Measurements from ENCODE around the gene MAMDC2.

The MAMDC2 gene

DNA sequence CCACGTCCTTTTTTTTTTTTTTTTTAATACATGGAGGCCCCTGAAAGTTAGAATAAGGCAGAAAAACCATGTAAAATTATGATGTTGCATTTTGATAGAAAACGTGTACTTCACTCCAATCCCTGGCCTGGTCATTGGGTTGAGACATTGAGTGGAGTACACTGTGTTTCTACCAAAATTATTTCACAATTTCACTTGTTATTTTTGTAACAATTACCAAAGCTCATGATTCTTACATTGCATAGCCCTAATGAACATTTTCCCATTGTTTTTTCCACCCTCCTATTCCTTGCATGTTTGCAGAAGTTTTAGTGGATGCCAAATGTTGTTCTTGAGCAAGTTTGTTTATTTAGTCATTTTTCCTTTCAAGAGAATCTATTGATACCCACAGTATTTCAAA lies 21.9 kb downstream of the MAMDC2 start:
- no peak for DNase-seq (ENCODE audit: low spot score)

DNA sequence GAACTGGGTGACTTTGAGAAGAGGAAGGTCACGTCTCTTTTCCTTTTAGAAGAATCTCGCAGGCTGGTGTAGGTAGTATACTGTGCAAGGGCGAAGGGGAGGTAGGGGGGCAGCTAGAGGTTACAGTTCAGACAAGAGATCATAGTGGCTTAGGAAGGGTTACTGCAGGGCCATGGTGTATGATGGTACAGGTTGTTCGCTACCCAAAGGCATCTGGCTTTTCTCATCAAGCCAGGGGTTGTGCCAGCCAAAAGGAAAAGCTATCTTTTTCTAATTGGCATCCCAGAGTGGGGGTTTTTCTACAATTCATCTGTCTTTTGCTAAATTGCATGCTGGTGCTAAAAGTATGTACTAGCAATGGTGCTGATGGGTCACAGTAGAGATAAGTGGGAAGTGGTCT lies 22.8 kb downstream of the MAMDC2 start:
- DNase-seq (ENCODE audit: low spot score): no peak

DNA sequence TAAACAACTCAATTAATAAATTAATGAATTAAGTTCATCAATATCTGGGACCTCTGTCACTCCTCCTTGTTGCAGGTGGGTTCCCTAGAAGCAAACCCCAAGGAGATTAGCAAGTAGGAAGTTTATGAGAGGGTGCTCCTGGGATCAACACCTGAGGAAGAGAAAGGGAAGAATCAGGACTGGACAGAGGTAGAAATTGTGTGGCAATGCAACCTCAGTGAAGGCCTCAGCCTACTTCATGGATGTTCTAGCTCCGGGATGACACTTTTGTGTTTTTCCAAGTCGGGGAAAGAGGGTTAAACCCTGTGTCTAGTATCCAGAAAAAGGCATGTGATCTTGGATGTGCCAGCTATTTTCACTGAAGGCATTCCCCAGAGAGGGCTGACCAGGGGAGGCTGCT lies 23.2 kb downstream of the MAMDC2 start:
- no peak for DNase-seq (ENCODE audit: low spot score)

DNA sequence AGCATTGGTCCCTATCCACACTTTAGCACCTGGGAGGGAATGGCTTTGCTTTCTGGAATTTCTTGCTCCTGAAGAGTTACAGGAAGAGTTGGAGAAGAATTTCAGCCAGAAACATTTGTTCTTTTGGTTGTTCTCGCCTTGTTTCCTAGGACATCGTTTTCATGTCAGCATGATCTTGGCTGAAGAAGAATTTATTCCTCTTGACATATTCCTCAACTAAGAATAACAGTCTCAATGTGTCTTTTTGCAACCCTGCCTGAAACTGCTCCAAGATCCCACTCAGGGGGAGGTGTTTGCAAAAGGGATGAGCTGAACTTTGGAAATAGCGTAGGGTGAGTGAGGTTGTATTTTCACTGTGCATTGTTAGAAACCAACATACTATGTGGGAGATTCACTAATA lies 26.1 kb downstream of the MAMDC2 start:
- no peak for DNase-seq (ENCODE audit: low spot score)

DNA sequence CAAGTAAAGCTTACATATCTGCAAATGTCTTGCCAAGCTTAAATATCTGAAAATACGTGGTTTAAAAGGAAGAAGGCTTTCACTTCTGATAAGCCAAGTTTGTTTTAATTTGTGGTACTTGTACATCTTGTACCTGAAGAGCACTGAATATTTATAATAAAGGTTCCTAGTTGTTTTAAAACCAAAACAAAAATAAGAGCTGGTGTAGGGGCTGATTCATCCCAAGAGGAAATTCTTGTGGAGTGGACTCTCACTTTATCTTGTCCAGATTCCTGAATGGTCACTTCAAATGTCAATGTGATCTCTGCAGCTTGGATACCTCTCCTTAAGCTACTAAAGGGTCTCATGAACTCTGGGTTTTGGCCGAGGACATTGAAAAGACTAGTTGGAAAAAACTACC lies 29.5 kb downstream of the MAMDC2 start:
- no peak for DNase-seq (ENCODE audit: low spot score)

DNA sequence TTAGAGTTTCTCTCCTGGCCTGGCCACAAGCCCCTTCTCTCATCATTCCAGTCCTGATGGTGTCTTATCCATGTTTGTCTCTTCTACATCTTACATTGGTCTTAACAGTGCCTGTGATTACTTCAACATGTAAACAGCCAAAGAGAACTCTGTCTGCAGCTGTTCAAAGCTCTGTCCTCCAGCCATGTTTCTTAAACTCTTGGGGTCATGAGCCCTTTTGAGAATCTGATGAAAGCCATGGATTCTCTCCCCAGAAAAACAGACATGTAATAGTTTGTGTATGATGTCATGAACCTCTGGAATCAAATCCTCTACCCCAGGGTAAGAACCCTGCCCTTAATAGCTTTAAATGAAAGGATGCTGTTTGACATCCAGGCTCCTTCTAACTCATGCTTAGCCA lies 30.1 kb downstream of the MAMDC2 start:
- no peak for DNase-seq (ENCODE audit: low spot score)

DNA sequence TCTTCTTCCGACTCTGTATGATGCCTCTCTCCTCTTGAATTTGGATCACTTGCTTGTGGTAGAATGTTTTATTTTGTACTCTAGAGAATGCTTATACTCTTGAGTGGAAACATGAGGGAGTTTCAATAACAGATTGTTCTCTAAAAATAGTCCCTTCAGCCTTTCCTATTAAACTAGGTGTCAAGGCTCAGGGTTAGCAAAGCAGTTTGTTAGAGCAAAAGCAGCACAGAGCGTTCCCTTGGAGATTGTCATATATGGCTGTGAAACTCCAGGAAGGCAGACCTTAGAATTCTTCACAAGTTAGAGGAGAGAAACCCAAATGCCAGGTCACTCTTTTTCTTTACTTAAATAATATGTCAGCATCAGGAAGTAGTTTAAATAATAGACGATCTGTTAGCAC lies 33.0 kb downstream of the MAMDC2 start:
- no peak for DNase-seq (ENCODE audit: low spot score)

DNA sequence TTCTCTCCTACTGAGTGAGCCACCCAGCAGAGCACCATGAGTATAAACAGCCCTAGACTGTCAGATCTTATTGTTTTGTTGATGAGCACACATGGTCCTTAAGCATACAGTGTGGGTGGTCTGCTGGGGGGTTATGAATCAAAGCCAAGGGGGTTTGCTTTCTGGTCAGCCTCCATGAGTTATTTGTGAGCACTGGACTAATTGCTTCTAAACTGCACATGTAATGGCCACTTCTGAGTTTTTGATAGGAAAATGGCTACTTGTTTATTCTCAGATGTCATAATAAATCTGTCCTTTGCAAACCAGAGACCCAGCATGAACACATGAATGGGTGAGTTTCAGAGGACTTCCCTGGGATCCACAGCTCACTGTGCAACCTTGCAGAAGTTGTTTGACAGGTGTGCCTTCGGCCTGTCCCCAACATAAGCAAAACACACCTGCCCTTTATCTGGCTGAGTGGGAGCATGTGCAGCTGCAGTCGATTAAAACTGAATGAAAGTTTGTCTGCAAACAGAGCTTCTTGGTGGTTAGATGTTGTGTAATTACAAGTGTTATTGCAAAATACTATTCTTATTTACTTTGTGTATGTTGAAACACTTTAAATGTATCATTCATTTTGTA lies 35.9 kb downstream of the MAMDC2 start:
- DNase-seq (ENCODE audit: low spot score): no peak

DNA sequence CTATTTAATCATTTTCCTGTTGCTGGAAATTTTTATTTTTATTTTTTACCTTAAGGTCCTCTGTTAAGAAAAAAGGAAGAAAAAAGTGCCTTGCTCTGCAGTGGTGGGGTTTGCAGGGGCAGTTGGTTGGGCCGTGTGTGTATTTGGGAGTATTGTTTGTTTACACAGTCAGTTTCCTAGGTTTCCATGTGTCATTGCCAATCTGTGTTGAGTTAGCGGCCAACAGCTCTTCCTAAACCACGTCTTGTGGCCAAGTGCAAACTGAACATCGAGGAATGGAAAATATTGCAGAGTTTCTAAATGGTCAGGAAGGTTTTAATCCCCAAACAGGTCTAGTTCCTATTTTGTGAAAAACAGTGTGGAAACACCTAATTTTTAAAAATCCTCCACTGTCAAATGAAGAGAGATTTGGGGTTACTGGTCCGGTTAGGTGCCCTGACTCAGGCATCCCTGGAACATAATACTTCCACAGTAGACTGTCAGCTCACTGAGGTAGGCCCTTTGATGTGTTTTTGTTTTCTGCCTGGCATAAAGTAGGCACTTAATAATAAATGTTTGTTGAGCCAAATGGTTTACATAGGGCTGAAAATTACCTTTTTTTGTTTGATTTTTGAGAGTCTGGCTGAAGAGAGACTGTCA lies 37.0 kb downstream of the MAMDC2 start:
- no peak for DNase-seq (ENCODE audit: low spot score)

DNA sequence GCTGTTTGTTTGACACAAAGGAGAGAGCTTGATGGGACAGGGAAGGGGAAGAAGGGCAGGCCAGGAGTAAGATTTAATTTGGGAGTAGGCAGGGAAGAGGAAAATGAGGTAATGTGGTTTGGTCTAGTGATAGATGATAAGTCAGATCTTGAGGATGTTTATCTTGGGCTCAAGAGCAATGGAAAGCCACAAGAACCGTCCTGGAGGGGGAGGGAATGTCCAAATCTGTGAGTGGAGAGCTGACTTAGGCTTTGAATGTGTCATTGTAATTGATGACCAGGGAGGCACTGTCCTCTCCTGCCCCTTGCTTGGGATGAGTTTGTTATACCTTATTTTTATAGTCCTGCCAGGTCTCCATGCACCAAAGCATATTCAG lies 37.5 kb downstream of the MAMDC2 start:
- DNase-seq (ENCODE audit: low spot score): no peak

DNA sequence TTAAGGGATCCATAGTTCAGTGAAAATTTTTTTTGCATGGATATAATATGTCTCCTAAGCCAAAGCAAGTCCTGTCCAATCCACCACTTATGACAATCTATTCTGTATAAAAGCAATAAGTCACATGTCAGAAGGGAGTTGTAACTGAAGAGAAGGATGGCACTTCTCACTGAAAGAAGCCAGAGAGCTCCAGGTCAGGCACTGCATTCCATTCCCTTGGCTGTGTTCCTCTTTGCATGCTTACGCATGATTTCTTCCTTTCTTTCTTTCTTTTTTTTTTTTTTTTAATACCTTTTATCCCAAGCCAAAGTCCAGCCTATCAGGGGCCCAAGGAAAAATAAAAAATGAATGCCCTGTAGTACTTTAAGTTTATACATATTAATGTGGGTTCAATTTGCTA lies 39.8 kb downstream of the MAMDC2 start:
- DNase-seq (ENCODE audit: low spot score): no peak

DNA sequence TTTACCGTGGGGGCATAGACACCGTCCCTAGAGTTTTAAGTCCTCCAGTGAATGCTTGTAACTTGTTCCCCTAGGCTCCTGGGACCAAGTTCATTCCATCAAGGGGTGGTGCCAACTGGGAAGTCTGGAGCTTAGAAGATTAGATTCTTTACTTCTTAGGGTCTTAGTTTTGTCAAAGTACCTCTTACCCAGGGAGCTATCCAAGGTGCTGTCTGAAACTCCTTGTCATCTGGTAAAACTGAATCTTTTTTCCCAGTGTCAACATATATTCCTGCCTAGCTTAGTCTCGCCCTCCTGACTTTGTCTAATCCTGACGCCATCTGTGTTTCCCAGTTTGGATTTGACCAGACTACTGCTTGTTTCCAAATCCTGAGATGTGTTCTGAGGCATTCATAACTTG lies 41.6 kb downstream of the MAMDC2 start:
- DNase-seq (ENCODE audit: low spot score): no peak

DNA sequence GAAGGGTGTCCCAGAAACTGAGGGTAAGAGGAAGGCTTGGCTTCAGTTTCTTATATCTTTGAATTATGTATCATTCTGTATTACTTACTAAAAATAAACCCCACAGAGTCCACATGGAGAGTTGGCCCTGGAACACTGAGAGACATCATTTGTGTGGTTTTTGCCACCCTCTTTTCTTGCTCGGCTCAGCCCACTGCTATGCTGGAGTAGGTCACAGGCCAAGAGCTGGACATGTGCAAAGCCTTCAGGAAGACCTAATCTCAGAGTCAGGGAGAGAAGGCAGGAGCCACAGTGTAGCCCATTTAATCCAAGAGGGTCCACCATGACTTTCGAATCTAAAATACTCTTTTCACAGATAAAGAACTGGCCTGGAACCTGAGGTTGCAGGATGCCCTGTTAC lies 47.5 kb downstream of the MAMDC2 start:
- no peak for DNase-seq (ENCODE audit: low spot score)

DNA sequence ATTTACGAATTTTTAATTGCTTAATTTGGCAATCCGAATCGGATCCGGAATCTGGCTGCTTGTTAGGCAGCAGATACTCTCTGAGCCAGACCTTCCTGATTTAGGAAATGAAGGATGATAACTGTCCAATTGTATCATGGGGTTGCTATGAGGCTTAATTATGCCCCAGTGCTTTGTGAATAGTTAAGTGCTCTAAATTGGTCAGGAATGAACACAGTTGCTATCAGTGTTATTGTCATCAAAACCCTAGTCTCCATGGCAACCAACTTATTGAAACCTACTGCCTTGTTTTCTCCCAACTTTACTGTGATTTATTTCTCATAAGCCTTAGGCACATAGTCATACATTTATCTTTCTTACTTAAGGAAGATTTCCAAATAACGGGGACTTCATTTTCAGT lies 47.9 kb downstream of the MAMDC2 start:
- DNase-seq (ENCODE audit: low spot score): no peak

DNA sequence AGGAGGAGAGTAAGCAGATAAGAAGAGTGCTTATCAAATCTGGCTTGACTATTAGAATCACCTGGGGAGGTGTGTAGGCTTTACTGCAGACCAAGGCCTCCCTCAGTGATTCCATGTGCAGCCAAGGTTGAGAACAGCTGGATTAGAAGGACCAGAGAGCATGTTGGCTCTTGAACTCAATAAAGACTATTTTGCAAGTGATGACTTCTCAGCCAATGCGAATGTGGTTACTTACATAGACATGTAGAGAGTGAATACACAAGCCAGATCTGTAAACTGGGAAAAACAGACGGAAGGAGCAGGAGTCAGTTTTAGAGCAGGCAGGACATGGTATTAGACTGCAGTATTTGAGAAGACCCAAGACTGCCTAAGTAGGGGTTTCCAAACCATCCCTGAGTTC lies 48.5 kb downstream of the MAMDC2 start:
- DNase-seq (ENCODE audit: low spot score): no peak

DNA sequence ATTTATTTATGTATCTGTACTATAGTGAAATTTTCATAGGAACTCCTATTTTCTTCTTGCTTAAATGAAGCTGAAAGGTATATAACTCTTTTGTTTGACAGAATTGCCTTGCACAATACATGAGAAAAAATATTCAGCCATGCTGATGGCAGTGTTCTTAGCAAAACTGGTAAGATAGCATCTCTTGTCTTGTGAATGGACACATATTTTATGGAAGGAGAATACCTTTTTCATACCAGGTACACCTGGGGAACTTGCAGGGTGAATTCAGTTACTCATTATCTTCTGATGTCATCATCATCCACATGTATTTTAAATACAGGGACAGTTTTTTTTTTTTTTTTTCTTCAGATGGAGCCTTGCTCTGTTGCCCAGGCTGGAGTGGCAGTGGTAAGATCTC lies 49.4 kb downstream of the MAMDC2 start:
- no peak for DNase-seq (ENCODE audit: low spot score)

DNA sequence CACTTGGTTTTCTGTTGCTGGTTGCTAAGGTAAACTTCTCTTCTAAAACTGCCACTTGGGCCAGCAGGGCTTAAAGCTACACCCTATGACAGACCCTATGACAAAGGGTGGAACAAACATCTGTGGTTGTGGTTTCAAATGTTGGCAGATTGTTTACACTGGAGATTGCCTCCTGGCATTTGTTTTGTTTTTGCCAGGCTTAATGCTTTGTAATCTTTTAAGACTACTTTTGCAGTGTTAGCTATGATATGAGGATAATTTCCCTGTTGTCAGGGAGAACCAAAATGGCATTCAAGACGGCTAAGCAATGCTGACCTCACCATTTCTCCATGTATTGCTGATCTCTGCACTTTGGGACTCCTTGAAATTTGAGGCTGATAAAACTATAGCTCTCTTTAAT lies 50.3 kb downstream of the MAMDC2 start:
- DNase-seq (ENCODE audit: low spot score): no peak

DNA sequence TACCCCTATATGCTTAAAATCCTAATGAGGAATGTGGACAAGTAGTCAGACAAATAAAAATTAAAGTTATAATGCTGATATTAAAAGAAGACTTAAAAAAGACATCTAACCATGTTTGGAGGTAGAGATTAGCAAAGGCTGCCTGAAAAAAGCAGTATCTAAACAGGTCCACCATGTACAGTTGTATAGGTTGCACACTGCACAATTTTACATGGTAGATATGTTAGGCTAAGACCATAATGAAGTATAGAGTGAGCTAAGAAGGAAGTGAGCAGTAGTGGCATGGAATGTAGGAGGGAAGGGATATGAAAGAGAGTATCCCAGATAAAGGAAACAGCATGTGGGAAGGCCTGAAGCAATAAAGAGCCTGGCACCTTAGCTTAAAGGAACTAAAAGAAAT lies 51.1 kb downstream of the MAMDC2 start:
- DNase-seq (ENCODE audit: low spot score): no peak

DNA sequence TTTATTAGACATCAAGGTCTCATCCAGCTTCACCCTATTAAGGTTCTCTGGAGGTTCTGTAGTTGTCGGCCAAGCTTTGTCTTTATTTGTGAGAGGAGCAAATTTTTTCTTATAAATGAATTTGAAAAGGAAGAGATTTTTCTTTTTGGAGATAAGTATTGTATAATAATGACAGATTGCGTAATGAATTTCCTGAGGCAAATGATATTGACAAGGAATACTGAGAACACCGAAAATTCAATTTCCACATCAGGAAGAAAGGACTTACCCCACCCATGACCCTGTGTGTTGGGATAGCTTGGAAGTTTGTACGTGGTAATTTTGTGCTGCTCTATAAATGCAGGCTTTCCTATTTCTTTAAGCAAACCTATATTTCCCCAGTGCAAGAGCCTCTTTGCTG lies 53.5 kb downstream of the MAMDC2 start:
- no peak for DNase-seq (ENCODE audit: low spot score)

DNA sequence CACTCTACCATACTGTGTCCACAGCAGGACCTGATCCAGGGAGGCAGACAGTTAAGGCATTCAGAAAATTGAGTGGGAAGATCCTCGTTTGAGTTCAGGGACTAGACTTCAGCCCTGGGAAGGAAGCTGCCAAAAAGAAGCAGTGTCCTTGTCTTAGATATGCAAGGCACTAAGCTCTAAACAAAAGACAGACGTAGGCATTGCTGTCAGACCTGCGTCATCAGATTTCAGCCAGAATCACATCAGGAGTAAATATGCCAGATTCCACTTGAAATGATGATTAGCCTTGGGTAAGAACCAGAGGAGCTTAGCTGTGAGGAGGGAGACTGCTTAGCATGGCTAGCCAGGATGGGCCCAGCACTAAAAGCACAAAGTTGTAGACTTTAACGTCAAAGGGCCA lies 56.7 kb downstream of the MAMDC2 start:
- no peak for DNase-seq (ENCODE audit: low spot score)

DNA sequence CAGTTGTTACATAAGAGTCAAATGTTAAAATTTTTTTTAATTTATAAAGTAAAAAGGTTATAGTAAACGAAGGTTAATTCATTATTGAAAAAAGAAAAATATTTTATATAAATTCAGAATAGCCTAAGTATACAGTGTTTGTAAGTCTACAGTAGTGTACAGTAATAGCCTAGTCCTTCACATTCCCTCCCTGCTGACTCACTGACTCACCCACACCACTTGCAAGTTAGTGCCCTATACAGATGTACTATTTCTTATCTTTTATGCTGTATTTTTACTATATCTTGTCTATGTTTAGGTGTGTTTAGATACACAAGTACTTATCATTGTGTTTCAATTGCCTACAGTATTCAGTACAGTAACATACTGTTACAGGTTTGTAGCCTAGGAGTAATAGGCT lies 57.6 kb downstream of the MAMDC2 start:
- no peak for DNase-seq (ENCODE audit: low spot score)

DNA sequence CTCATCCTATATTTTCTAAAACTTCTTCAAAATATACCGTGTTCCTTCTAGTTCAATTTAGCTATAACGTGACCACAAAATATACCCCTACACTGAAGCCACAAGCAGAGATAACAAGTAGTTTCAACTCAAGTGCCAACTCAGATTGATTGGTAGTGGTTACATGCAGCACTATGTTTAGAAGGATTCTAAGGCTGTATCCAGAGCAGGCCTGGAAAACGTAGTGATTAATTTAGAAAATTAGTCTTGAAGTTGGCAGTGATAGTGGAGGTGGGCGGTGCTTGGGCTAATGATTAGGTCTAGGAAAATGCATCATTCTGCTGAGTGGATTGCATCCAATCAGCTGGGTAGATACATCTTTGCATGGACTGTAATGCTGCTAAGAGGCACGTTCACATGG lies 61.5 kb downstream of the MAMDC2 start:
- no peak for DNase-seq (ENCODE audit: low spot score)

DNA sequence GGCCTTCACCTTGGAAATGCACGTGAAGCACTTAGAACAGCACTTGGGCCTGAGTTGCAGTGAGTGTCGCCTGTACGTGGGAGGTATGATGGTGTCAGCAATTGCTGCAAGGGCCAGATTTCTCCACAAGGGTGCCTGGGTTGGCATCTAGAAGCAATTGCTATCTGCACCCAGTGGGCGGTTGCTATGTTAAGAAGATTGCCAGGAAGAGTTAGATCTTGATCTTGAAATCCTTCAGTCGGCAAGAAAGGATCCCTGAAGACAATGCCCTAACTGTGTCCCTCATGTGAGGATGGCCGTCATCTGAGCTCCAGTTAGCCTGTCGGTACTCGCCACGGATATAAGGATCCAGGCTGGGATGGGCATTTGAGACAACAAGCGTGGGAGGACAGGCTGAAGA lies 62.9 kb downstream of the MAMDC2 start:
- no peak for DNase-seq (ENCODE audit: low spot score)

DNA sequence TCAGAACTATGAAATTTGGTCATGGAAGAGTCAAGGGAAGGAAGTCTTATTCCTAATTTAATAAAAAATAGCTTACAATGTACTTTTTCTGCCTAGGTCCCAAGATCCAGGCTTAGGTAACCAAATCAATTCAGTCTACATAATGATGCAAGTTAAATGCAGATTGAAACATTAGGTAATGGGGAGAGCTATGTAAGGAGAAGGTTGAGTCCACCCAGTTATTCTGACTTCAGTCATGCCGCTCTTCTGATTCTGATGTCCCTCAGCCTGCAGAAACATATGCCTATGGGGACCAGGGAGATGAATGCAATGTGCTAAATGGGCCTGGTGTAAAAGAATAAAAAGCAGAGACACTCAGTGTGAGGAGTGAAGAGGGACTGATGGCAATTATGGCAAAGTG lies 63.9 kb downstream of the MAMDC2 start:
- no peak for DNase-seq (ENCODE audit: low spot score)

DNA sequence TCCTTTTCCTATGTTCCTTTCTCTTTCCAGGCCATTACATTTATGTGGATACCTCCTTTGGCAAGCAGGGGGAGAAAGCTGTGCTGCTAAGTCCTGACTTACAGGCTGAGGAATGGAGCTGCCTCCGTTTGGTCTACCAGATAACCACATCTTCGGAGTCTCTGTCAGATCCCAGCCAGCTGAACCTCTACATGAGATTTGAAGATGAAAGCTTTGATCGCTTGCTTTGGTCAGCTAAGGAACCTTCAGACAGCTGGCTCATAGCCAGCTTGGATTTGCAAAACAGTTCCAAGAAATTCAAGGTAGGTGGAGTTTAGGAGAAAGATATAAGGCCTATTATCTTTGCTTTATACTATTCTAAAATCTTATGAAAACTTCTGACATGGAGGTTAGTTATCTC lies 64.5 kb downstream of the MAMDC2 start:
- no peak for DNase-seq (ENCODE audit: low spot score)

Measured in ecto neural progenitor cell (in vitro differentiated cells).